Stimulated activated CD4-positive, alpha-beta T cell treated with anti-CD3 and anti-CD28 coated beads, TNF-alpha, amount 100 ng/mL, for 1 hour (primary cell): ENCODE data around the gene OR6X1.

ENCODE experiments used
- DNase-seq, 3 donors: peaks; one replicate each; pipeline ENCODE4 v3.0.0-alpha.2; 2020; ENCODE audit warnings: low read depth in 3 of 3, low spot score in 1 of 3

OR6X1 gene, protein sequence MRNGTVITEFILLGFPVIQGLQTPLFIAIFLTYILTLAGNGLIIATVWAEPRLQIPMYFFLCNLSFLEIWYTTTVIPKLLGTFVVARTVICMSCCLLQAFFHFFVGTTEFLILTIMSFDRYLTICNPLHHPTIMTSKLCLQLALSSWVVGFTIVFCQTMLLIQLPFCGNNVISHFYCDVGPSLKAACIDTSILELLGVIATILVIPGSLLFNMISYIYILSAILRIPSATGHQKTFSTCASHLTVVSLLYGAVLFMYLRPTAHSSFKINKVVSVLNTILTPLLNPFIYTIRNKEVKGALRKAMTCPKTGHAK

DNA sequence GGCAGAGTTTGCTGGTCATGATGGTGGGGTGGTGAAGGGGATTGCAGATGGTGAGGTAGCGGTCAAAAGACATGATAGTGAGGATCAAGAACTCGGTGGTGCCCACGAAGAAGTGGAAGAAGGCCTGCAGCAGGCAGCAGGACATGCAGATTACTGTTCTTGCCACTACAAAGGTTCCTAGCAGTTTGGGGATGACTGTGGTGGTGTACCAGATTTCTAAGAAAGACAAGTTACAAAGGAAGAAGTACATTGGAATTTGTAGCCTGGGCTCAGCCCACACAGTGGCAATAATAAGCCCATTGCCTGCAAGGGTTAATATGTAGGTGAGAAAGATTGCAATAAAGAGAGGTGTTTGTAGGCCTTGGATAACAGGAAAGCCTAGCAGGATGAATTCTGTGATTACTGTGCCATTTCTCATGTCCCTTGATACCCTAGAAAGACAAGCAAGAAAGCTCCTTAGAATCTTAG lies at the start of gene OR6X1:
TSS of gene OR6X1 (minus strand) at position 418 of the 468 bp plus-strand sequence. CDS start at position 418, 0 bp downstream.
- no peak for DNase-seq

DNA sequence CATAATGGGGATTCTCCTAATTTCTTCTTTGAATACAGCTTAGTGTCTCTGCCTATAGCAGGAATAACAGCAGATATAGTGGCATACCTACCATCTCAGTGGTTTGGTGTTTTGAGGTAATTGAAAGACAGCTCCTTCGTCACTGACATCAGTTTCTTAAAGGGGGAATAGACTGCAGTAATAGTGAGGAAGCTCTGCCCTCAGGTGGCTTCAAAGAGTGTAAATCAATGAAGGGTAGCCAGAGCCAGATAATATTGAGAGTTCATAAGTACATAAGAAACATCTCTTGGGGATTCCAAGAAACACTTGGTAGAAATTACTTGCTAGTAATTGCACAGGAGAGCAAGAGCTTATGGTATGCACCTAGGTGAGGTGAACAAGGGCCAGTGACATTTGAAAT lies 47.4 kb upstream of the OR6X1 start:
- no peak for DNase-seq

DNA sequence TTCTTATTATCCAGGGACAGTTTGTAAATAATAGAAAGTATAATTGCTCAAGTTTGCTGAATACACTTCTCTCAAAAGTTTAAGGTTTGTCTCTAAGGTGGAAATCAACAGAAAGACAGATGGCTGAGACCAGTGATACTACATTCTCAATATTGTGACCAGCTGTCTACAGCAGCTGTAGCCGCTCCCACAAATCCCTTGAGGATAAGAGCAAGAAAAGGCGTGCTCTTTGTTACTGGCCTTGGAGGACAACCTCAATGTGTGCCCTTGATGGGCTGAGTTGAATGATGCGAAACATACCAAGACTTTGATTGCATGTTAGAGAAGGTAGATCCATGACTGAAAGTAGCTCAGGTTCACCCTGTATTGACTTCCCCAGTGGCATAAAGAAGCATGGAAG lies 45.7 kb upstream of the OR6X1 start:
- no peak for DNase-seq

DNA sequence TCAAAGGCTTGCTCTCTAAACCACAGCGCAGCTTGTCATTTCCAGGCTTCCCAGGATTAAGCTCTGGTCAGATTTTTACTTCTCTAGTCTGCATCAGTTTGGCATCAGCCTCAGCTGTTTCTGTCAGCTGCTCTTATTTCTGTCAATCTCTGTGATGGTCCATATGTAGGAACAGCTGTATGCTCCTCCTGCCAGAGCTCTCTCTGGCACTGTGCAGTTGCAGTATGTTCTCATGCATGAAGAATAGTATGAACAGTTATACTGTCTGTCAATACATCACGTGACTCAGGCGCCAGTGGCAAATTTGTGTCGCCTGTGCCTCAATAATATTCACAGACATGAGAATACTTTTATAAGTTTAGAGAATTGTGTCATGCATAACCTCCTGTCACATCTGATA lies 45.1 kb upstream of the OR6X1 start:
- DNase-seq = no peak

DNA sequence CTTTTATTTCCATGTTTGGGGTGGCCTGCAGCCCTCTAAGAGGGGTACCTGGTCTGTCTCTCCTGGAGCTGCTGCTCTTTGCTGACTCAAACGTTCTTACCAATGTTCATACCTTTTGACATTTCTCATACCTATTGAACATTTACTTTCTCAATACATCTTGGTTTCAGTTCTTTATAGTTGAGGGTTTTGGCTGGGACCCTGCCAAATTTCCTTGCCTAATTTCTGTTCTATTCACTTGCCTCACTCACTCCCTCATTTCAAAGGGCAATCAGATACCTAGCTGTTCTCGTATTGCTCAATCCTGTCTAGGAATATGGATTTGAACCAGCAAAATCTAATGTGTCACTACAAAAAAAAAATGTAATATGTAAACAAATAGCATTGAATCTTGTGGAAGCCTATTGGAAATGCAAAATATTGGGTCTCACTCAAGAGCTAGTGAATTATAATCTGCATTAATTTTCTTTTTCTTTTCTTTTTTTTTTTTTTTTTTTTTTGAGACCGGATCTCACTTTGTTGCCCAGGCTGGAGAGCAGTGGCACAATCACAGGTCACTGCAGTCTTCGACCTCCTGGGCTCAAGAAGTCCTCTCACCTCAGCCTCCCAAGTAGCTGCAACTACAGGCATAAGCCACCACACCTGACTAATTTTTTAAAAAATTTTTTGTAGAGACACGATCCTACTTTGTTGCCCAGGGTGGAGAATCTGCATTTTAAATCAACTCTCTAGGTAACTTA lies 44.4 kb upstream of the OR6X1 start:
- no peak for DNase-seq

DNA sequence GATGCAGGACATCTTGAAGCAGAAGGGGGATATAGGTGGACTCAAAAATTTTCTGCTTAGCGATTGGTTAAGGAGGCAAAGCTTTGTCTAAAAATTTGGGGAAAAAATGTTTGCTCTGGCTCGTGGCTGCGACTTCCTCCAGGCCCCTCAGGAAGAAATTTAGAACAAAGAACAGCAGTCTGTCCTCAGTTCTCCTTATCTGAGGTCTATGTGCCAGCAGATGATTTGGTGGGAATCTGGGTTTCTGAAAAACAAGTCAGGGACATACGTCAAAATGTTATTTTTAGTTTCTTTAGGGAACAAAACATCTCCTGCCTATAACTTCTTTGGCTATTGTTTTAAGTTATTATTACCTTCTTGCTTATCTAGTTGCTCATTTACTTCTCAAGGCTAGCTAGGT lies 43.8 kb upstream of the OR6X1 start:
- DNase-seq = no peak

DNA sequence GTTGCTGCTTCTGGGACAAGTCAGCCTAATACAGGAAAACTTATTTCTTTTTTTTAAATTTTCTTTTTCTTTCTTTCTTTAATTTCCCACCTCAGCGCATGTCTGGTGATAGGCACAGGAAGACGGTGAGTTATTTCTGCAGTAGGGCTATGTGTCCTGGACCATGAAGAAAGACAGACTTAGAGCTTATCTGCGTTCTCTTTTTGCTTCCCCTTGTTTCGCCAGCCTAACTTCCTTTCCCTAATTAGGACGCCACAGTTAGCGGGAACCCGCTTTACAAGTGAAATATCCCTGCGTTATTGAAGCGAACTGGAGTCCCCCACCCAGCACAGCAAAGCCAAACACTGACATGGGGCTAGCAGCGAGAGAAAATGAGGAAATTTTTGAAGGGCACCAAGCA lies 43.2 kb upstream of the OR6X1 start:
- DNase-seq = no peak

DNA sequence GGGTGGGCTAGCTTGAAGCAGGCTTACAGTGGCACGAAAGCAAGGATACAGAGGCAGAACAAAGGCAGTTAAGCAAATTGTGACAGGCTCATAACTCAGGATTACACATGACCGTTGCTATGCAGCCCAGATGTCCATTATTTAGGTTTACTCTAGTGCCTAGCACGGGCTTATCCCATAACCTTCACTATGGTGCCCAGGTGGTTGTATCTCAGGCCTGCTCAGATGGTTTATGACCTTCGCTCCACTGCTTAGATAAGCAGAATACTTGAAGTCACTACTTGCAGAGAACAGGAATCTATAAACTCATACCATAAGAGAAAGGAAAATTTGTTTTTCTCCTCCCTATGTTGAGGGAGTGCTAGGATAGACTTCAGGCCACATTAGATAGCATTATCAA lies 42.8 kb upstream of the OR6X1 start:
- DNase-seq = no peak

DNA sequence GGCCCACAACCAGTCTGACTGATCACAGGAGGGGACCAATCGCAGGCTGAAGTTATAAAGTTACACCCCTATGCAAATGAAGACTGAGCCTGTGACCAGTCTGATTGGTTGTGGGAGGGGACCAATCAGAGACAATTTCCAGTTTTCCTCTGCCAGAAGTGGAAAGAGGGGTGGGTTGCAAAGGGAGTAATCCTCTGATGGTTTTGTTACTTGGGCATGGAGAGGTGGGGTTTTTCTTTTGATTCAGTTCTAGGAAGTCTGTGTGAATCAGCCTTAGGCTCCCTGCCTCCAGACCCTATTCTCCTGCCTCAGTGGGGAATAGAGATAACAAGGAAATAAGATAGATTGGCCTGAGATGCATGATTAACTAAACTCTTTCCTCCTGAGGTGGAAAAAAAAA lies 41.9 kb upstream of the OR6X1 start:
- no peak for DNase-seq

DNA sequence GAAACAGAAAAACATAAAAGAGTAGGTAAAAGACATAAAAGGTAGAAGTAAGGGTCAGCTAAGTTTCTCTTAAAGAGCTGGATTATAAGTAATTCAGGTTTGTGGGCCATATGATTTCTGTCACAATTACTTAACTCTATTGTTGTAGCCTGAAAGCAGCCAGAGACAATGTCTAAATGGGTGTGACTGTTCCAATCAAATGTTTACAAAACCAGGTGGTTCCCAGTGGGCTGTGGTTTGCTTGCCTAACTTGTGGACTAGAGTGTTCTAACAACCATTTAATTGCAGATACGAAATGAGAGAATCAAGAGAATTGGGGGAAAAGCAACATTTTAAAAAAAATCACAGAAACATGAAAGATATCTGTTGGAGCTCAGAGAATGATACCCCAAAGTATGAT lies 29.2 kb upstream of the OR6X1 start:
- DNase-seq = no peak

DNA sequence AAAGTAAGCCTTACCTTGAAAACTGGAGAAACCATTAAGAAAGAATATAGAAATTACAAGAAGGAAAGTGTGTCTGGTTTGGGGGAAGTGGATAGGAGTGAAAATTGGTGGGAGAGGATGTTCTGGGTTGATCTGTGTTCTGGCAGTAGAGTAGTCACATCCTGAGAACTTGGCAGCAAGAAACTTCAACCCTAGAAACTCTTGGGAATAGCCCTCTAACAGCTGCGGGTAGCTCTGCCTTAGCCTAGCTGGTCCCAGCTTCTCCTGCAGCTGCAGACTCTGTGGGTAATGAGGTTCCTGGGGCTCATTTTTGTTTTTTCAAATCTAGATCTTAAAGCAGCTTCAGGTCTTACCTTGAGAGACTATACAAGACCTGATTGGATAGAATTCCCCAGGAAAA lies 24.2 kb upstream of the OR6X1 start:
- DNase-seq = no peak

DNA sequence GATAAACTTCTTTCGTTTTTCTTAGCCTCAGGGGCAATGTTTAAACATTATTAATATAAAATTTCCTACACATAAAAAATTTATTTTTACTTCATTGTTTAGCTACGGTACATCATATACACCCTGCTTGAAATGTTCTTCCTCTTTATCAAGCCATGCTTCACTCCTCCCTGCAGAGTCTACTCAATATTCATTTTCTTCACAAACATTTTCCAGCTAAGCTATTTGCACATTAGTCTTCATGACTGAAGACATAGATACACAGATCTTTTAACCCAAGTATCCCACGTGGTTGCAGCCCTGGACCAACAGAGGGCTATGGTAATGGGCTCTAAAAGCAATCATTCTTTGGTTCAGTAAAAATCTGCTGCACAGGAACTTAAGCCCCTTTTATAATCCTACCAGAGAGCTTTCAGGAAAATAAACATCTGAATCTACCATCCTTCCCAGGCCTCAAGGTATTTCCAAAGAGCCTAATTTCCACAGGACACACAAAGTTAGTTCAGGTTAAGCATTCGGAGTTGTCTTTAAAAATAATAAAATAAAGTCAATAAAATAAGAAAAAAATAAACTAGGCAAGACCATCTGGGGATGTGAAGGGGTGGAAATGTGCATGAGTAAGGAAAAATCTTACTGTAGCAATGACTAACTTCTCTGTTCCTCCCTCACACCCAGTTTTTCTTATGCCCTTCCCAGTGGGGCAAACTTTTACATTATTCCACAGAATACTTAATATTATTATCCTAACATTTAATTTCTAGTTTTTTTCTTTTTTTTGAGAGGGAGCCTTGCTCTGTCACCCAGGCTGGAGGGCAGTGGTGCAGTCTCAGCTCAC lies 21.6 kb upstream of the OR6X1 start:
- DNase-seq = no peak

DNA sequence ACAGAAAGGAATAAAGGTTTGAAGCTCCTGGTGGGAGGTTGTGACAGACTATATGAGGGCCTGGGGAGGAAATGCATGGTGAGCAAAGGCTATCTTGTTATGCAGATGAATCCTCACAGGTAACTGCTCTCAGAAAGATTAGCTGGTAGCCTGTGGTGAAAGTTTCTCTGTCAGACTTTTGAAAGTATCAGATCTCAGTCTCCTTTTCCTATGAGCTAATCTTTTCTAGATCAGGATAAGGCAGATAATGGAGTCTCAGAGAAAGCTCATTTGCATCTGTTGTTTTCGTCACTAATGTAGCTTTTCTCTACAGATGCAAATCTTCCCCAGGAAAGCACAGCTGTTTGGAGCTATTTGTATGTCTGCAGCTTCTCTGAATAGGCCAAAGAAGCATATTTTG lies 21.0 kb upstream of the OR6X1 start:
- no peak for DNase-seq

DNA sequence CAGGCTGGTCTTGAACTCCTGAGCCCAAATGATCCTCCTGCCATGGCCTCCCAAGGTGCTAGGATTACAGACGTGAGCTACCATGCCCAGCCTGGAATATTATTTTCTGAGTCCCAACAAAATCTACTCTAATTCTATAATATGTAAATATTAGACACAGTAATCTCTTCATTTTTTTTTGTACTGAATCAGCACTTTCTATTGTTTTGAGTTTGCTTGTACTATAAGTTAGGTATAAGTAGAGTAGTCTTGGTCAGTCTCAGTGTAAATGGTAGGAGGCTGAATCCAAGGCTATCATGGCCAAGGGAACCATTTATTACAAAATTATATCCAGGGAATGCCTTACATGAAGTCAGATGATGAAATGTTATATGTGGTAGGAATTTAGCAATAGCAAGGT lies 19.6 kb upstream of the OR6X1 start:
- DNase-seq = no peak

DNA sequence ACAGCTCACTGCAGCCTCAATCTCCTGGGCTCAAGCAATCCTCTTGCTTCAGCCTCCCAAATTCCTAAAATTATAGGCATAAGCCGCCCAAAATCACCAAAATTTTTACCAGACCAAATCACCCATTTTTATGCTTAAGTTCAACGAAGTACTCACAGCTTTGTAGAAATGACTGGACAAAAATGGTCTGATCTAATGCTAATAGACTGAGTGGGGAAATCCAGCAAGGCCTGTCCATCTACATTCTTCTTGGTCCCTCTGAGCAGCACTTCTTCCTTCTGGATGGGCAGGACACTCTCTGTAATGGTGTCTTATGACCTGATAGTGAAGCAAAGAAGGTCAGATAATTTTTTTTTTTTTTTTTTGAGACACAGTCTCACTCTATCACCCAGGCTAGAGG lies 18.7 kb upstream of the OR6X1 start:
- DNase-seq = no peak

DNA sequence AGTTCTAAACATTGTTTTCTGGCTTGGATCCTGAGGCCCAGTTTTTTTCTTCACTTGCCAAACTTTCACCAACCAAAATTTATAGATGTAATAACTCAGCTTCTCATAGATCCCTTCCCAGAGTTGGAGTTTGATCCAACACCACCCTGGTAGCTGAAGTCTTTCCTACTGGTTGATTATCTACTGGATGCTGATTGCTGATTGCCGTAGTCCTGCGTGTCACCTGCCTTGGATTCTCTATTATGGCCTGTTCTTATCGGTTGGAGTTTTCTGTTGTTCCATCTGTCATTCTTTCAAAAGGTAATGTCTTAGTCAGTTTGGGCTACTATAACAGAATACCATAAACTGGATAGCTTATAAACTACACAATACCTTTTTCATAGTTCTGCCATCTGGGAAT lies 17.3 kb upstream of the OR6X1 start:
- no peak for DNase-seq

DNA sequence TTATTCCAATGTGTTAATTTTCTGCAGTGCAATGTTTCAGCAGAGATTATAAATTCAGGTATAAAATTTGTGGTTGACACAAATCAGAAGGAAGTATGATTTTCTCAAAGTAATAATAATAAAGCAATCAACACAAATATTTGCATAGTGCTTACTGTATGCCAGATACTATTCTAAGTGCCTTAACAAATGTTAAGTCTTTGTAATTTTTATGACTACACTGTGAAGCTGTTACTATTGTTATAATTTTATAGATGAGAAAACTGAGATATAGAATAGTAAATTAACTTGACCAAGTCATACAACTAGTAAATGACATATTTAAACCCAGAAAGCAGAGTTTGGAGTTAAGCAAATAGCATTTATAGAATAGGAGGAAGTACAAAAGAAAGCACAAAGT lies 16.4 kb upstream of the OR6X1 start:
- DNase-seq = no peak

DNA sequence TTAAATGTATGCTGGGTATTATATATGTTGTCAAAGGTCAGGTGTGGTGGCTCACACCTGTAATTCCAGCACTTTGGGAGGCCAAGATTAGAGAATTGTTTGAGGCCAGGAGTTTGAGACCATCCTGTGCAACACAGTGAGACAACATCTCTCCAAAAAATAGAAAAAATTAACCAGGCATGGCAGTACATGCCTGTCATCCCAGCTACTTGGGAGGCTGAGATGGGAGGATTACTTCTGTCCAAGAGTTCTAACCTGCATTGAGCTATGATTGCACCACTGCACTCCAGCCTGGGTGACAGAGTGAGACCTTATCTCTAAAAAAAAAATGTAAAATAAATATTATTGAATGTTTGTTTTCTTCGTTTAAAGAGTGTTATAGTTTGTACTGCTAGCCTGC lies 11.3 kb upstream of the OR6X1 start:
- DNase-seq = no peak

DNA sequence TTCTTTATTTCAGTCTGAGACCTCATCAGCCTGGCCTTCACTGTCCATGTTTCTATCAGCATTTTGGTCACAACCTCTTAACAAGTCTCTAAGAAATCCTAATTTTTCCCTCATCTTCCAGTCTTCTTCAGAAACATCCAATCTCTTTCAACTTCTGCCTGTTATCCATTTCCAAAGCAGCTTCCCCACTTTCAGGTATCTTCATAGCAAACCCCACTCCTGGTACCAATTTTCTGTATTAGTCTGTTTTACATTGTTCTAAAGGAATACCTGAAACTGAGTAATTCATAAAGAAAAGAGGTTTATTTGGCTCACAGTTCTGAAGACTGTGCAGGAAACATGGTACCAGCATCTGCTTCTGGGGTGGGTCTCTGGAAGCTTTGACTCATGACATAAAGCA lies 8.1 kb upstream of the OR6X1 start:
- DNase-seq = no peak

DNA sequence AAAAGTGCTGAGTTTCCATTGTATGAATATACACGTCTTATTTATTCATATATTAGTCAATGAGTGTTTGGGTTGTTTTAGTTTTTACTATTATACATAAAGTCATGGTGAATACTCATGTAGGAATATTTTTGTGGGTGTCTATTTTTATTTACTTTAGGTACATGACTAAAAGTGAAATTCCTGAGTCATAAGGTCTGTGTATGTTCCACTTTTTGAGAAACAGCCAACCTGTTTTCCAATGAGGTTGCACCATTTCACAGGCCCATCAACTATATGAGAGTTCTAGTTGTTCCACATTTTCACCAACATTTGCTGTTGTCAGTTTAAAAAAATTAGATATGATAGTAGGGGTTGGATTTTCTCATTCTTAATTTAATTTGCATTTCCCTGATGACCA lies 6.6 kb upstream of the OR6X1 start:
- DNase-seq = no peak

DNA sequence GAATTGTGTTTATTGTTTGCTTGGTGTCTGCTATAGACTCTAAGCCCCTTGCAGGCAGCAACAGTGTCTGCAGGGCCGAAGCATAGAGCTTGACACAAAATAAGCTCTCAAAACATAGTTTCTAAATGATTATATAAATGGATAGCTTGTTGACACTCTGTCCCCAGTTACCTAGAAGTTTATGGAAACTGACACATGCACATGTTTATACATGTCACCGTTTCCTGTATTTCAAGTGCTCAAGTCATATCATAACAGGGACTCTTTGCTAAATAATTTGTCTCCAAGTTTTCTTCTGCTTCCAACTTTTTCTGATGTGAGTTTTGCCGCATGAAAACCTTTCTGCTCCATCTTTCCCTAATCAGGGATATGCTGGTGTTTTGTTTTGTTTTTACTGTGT lies 3.7 kb upstream of the OR6X1 start:
- DNase-seq = no peak

DNA sequence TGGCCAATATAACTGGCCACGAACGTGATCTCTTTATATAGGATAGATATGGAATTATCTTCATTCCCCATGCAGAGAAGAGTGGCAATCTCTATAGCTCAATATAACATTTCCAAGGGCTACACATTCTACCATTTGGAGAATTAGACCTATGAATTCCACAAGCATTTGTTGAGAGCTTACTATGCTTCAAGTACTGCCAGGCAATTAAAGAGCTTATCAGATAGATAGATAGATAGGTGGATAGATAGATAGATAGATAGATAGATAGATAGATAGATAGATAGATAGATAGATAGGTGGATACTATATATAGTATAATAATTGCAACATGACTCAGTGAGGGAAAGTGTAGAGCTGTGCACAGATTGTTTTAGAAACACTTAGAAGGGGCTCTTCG lies 1.5 kb upstream of the OR6X1 start:
- no peak for DNase-seq
